ENCODE results near the gene AAMP. TPM values are rescaled to one million over a fixed set of nuclear protein-coding genes. Genes with fewer than 3 reads are reported as not detected.
"Not testable (repeated sequence)": the region's sequence is repeated elsewhere in the genome, so short reads cannot be mapped to it uniquely, and the experiment has no call there.

Gene AAMP
- total RNA-seq, result 100 to 1,000 TPM in 3 of 4 donors, 10 to 100 TPM in 1; 97.8 to 163 (median 131) TPM

- no peaks in the 10 kb centered on the region for H3K9me3 ChIP-seq
- H3K4me1 ChIP-seq, result peaks cover 3 to 68% (median 25%) of the 10 kb centered on the region in 3 donors
- H3K27me3 ChIP-seq, result no peaks in the 10 kb centered on the region
- ATAC-seq, result peak; percentile 93
- peak within 1 kb of the TSS; percentile 13 to 87 (median 83) for H3K27ac ChIP-seq
- peak within 1 kb of the TSS; percentile 77 to 81 for H3K4me3 ChIP-seq
- 0% methylated on average over 1 to 3 of the region's 64 CpGs for WGBS, 2 donors (ENCODE audit: low coverage in 1 of 2)
- H3K36me3 ChIP-seq, result peaks cover 0 to 45% of the 10 kb centered on the region in 2 donors
- peak; percentile 68 for TF ChIP-seq POLR2AphosphoS5 (IDR thresholded peaks at IDR 0.05)
- peak; percentile 57 to 65 for TF ChIP-seq POLR2A (IDR thresholded peaks at IDR 0.05)
- TF ChIP-seq EP300 (IDR thresholded peaks at IDR 0.05), result no peak
- peak in 3 of 4 experiments; percentile 14 to 45 (median 26) for TF ChIP-seq CTCF (IDR thresholded peaks at IDR 0.05)
These were observed at the start of gene AAMP, which contains the start of gene PNKD for GRCh38 chr2:218269900-218270720. AAMP (minus strand) TSS chr2:218270137; CDS start chr2:218270086, 51 bp downstream. PNKD (plus strand) TSS chr2:218270519; CDS start chr2:218270536, 17 bp downstream.

- no peak overlapping the region for H3K4me3 ChIP-seq
- H3K36me3 ChIP-seq, result no peaks in the 10 kb centered on the region
- no peak overlapping the region for H3K27ac ChIP-seq
- H3K4me1 ChIP-seq, result peaks cover 0 to 12% (median 5%) of the 10 kb centered on the region in 3 donors
- H3K9me3 ChIP-seq, result no peaks in the 10 kb centered on the region
- WGBS, 2 donors (ENCODE audit: low coverage in 1 of 2), result 90% methylated on average over 2 of the region's 7 CpGs; no CpG with 5 or more reads in 1 of the 2 donors
- H3K27me3 ChIP-seq, result no peaks in the 10 kb centered on the region
- no peak for ATAC-seq
- TF ChIP-seq CTCF (IDR thresholded peaks at IDR 0.05), result no peak
- TF ChIP-seq EP300 (IDR thresholded peaks at IDR 0.05), result no peak
- TF ChIP-seq POLR2AphosphoS5 (IDR thresholded peaks at IDR 0.05), result no peak
- no peak for TF ChIP-seq POLR2A (IDR thresholded peaks at IDR 0.05)
These were observed 48.3 kb upstream of the AAMP start for GRCh38 chr2:218318241-218318640.

- WGBS, 2 donors (ENCODE audit: low coverage in 1 of 2), result 92 to 93% methylated on average over 2 to 4 of the region's 4 CpGs
- no peak for ATAC-seq
- no peaks in the 10 kb centered on the region for H3K9me3 ChIP-seq
- H3K36me3 ChIP-seq, result no peaks in the 10 kb centered on the region
- TF ChIP-seq CTCF (IDR thresholded peaks at IDR 0.05) (no peak), POLR2A (IDR thresholded peaks at IDR 0.05) (no peak), EP300 (IDR thresholded peaks at IDR 0.05) (no peak), POLR2AphosphoS5 (IDR thresholded peaks at IDR 0.05) (no peak)
- H3K27me3 ChIP-seq, result no peaks in the 10 kb centered on the region
- no peak overlapping the region for H3K27ac ChIP-seq
- peaks cover 0 to 10% (median 5%) of the 10 kb centered on the region in 3 donors for H3K4me1 ChIP-seq
- no peak overlapping the region for H3K4me3 ChIP-seq
These were observed 47.9 kb upstream of the AAMP start for GRCh38 chr2:218317835-218318234.

- WGBS, 2 donors (ENCODE audit: low coverage in 1 of 2), result no CpG with 5 or more reads among the region's 1 CpG
- H3K36me3 ChIP-seq, result no peaks in the 10 kb centered on the region
- no peaks in the 10 kb centered on the region for H3K9me3 ChIP-seq
- peaks cover 0 to 4% (median 1%) of the 10 kb centered on the region in 3 donors for H3K4me1 ChIP-seq
- no peaks in the 10 kb centered on the region for H3K27me3 ChIP-seq
- H3K4me3 ChIP-seq, result no peak overlapping the region
- TF ChIP-seq POLR2AphosphoS5 (IDR thresholded peaks at IDR 0.05) (no peak), CTCF (IDR thresholded peaks at IDR 0.05) (no peak), POLR2A (IDR thresholded peaks at IDR 0.05) (no peak), EP300 (IDR thresholded peaks at IDR 0.05) (no peak)
- ATAC-seq, result no peak
- no peak overlapping the region for H3K27ac ChIP-seq
These were observed 47.3 kb upstream of the AAMP start for GRCh38 chr2:218317303-218317630.

GRCh38 chr2:218315397-218315796 is 45.5 kb upstream of the AAMP start:
- no peaks in the 10 kb centered on the region for H3K36me3 ChIP-seq
- no peaks in the 10 kb centered on the region for H3K27me3 ChIP-seq
- TF ChIP-seq CTCF (IDR thresholded peaks at IDR 0.05), result no peak
- no peak for TF ChIP-seq POLR2AphosphoS5 (IDR thresholded peaks at IDR 0.05)
- no peak for TF ChIP-seq EP300 (IDR thresholded peaks at IDR 0.05)
- TF ChIP-seq POLR2A (IDR thresholded peaks at IDR 0.05), result no peak
- H3K9me3 ChIP-seq, result no peaks in the 10 kb centered on the region
- H3K27ac ChIP-seq, result no peak overlapping the region
- ATAC-seq, result no peak
- 54 to 55% methylated on average over 4 to 8 of the region's 8 CpGs for WGBS, 2 donors (ENCODE audit: low coverage in 1 of 2)
- no peaks in the 10 kb centered on the region for H3K4me1 ChIP-seq
- H3K4me3 ChIP-seq, result no peak overlapping the region

GRCh38 chr2:218314764-218315163 is 44.8 kb upstream of the AAMP start:
- not testable (repeated sequence) for H3K36me3 ChIP-seq, ATAC-seq, H3K27ac ChIP-seq, H3K9me3 ChIP-seq, H3K27me3 ChIP-seq, H3K4me1 ChIP-seq, H3K4me3 ChIP-seq
- WGBS, 2 donors (ENCODE audit: low coverage in 1 of 2), result 97 to 100% methylated on average over 4 of the region's 4 CpGs

Data from gastroesophageal sphincter (tissue), 4 donors.